HG03103 (cell line): ENCODE data around the gene SPO11.

Source experiments
- ATAC-seq: cut with Tn5 transposase; IDR thresholded peaks from one replicate; pipeline ENCODE4 v1.9.1; 2021; ENCODE audit warnings: low read depth; ENCODE audit not compliant: unreplicated experiment

Gene SPO11

DNA sequence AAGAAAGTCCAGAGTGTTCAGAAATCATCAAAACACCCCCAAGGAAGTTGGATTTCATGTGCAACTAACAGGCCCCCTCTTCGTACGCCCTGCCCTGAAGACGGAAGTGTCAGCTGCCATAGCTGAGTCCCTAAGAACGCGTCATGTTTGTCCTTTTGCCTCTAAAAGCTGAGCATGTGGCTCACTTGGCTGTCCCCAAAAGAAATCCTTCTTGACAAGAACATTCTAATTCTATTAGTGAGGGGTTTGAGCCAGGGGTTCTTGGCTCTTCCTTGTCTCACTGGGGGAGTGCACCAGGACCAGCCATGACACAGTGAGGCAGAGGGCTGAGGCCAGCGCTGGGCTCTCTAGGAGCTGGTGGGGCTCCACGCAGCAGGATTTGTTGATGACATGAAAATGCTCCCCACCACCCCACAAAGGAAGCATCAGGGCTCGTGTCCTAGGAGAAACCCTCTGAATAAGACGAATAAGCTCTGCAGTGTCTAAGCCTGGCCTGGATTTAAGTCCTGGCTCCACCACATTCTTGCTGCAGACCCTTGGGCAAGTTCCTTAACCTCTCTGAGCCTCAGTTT, 20.0 kb upstream of the SPO11 start:
- no peak for ATAC-seq

DNA sequence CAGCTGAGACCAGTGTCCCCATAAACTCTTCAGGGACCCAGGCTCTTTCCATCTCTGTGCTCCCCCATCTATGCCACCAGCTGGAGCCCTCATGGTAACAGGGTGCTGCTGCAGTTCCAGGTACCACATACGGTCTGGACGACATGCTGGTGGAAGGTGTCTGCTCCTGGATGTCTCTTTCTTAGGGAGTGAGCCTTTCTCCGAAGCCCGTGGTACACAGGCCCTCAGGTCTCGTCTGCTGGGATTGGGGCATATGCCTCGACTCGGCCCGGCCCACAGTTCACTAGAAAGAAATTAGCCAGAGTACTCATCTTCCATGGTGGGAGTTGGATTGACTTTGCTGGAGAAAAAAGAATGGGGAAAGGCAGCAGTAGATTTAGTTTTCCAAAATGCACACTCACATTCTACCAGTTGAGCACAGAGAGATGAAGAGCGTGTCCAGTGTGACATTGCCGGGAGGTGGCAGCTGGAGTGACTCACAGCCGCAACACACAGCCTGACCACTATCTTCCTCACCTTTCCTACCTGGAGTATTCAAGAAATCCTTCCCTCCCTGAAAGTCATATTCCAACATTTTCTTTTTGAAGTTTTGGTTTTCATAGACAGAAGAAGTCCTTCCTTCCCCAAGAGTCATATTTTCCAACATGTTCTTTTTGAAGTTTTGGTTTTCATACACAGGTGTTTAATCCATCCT, 18.6 kb upstream of the SPO11 start:
- ATAC-seq = no peak

DNA sequence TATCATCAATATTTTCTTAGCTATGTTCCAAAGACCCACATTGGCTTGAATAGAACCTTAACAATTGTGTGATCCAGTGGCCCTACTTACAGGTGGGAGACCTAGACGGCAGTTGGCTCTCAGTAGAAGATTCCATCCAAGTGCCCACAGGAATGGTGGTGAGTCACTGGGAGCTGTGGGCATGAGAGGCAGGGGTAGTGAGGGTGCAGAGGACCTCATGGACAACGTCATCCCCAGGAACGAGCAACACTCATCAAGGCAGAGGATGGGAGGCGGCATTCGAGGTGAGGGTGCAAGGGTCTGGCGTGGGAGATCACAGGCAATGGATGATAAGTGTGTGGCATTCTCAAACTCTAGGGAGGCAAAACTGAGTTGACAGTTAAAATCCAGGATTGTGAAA, 17.5 kb upstream of the SPO11 start:
- ATAC-seq = no peak

DNA sequence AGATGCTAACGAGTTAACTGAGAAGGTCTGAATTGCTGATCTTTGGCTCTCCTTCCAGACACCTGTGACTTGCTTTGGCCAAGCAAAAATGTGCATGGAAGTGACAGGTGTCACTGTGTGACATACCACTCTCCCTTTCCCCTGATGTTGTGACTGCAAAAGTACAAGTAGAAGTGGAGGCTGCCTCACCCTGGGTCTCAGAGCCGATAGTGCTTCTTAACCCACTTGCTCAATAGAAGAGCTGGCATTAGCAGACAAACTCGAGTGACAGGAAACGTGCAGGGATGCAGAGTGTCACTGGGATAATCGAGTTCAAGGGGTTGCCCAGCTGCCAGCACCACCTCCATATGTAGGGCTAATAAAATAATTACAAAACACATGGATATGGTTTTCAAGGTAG, 16.4 kb upstream of the SPO11 start:
- ATAC-seq = no peak

DNA sequence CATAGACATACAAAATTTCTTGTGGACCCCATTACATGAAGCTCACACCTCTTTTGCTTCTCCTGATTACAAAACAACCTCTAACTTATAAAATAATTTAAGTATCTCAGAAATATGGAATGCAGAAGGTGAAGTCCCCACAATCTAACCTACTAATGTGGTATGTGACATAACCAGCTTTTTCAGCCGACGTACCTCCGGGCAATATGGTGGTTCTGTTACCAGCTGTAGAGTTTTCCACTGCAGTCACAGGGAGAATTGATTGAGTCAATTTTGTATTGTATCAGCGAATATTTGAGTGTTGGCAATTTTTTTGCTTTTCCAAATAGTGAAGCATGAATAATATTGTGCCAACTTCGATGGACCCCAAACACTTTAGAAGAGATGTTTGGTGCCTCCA, 15.7 kb upstream of the SPO11 start:
- no peak for ATAC-seq

DNA sequence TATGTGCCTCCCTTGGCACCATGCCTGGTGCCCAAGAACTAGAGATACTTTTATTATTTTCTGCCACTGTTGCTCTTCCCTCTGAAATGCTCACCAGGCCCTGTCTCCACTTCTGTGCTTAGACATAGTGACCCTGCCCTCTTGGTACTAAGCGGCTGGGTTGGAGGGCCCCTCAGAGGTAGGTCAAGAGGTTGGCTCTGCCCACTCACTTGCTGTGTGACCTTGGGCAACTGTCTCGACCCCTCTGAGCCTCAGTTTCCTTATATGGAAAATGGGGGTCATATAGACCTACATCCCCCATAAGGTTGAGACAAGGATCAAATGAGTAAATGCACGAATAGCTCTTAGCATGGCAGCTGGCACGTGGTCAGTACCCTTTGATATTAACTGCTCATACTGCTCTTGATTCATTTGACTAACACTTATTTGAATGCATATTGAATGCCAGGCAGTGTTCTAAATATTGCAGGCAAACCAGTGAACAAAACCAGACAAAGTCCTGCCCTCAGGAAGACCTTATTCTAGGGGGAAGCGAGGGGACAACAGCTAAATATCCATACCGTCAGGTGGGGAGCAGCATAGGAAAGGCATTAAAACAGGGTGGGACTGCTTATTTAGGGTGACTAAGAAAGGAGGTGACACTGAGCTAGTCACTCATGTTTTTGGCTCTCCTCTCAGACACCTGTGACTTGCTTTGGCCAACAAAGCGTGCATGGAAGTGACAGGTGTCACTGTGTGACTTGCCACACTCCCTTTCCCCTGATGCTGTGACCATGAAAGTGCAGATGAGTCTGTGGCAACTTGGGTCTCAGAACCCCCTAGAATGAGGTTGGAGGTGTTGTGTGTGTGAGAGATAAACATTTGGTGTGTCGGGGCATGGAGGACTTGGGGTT, 14.3 kb upstream of the SPO11 start:
- ATAC-seq = no peak

DNA sequence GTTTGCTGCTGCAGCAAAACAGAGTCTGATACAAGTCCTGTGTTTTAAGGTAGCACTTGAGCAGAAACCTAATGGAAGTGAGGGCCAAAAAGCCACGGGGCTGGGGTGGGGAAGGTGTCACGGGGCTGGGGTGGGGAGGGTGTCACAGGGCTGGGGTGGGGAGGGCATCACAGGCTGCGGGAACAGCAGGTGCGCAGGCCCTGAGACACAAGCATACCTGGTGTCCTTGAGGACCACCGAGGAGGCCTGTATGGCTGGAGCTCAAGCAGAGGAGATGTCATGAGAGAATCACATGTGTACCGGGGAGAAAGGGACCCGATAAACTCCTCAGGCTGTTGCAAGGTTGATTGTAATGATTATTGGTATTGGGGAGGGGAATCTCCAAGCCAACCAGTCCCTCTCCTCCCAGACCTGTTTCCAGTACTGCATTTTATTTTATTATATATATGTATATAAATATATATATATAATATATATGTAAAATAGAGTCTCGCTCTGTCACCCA, 13.6 kb upstream of the SPO11 start:
- ATAC-seq = no peak

DNA sequence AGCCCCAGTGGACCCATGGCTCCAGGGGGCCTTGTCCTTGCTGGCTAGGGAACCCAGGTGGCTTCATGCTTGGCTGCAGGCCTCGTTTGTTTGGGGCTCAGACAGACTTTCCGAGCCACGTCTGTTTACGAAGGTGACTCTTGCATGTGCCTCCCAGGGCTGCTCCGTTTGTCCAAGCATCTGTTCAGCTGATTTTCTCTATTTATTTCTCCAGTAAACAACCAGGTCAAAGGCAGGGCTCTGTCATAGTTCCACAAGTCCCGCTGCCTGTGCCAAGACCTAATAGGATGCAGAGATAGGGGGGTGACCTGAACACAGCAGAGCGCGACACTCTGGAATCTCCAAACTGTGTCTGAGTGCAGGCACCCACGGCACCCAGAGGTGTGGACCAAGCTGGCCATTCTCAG, 12.8 kb upstream of the SPO11 start:
- no peak for ATAC-seq

DNA sequence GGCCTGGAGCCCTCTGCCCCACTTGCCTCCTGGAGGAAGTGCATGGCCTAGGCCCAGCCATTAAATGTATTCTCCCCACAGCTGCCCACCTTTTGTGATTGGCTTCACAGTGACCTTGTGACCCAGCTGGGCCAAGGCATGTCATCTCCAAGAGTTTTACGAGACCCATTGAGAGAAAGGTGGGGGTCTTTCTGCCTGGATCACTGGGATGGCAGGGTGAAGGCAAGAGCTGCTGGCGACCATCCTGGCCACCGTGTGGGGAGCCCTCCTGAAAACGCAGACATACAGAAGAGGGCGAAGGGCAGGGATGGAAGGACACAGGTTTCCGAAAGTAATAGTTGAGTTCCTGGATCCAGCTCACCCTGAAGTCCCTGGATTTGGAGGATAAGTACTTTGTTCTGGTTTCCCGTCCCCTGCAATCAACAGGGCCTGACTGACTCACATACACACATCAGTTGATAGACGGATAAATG, 12.3 kb upstream of the SPO11 start:
- ATAC-seq = no peak

DNA sequence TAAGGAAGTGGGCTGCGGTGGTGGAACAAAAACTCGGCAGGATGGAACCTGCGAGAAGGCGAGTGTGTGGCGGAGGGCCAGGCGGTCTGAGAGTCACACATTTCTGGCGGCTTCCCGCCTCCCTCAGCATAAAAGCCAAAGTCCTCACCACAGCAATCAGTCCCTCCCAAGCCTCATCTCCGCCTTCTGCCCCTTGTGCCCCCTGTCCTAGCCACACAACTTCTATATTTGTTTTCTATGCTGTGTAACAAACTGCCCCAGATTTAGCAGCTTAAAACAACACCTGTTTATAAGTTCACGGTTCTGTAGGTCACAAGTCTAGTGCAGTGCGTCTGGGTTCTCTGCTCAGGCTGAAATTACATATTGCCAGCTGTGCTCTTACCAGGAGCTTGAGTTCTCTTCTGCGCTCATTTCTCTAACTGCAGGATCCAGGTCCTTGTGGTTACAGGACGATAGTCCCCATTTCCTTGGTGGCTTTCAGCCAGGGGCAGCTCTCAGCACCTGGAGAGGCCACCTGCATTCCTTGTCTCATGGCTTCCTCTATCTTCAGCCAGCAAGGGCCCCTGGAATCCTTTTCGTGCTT, 11.7 kb upstream of the SPO11 start:
- no peak for ATAC-seq

DNA sequence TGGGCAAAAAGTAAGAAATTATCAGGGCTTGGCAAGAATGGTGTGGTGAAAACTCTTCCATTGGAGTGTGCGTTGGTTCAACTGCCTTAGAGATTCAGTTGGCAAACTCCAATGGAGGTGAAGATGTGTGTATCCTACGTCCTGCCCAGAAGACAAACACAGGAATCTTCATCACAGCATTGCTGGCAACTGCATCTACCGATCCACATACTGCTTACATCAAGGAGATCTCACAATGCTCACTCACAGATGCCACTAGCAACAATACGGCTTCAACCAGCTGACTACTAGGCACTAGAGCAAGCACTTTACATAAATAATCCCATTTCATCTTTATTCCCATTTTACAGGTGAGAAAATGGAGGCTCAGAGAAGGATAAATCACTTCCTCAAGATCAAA, 10.0 kb upstream of the SPO11 start:
- no peak for ATAC-seq

DNA sequence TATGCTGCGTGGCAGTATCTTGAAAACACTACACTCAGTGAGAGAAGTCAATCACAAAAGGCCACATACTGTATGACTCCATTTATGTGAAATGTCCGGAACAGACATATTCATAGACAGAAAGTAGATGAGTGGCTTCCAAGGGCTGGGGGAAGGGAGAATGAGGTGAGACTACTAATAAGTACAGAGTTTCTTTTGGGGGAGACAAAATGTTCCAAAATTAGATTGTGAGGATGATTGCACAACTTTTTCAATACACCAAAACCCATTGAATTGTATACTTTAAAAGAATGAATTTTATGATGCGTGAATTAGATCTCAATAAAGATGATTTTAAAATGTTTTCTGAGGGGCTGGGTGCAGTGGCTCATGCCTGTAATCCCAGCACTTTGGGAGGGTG, 9.2 kb upstream of the SPO11 start:
- no peak for ATAC-seq

DNA sequence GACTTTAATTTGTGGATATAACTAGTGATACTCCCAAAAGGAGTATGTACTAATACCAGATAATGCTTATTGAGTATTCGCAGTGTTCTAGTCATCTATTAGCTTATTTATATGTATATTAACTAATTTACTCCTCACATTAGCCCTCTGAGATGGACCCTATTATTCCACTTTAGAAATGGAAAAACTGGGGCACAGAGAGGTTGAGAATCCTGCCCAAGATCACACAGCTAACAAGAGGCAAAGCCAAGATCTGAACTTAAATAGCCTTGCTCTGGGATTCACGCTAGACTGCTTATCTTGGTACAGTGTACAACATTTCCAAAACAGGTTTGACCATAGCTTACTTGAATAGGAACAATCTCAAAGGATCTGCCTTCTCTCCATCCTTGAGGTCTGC, 8.5 kb upstream of the SPO11 start:
- ATAC-seq = no peak

DNA sequence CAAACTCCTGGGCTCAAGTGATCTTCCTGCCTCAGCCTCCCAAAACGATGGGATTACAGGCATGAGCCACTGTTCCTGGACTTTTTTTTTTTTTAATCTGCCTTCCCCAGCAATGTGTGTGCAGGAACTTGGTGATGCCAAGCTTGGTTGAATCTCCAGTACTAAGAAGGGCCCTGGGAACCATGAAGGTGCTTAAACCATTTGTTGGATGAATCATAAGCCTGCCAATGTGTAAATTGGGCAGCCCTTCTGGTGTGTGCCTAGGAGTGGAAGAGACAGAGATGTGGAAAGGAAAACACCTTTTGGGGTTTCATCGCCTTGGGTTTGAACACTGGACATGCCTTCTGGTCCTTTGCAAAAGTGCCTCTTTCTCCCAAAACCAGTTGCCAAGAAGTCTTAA, 7.1 kb upstream of the SPO11 start:
- no peak for ATAC-seq

DNA sequence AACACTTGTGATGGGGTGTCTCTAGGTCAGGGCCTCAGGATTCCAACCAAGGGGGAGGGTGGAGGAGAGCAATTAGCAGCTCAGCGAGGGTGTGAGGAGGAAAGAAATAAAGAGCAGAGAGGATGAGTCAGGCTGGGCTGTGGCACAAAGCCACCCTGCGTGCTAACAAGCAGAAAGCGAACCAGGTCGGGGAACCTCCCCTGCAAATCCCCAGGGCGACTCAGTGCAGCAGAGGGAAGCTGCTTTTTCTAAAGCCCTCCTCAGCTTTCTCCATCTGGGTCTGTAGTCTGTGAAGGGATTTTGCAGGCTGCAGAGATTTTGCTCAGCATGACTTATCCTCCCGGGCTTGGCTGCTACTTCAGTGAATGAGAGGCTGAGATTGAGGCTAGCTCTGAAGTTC, 6.6 kb upstream of the SPO11 start:
- ATAC-seq = no peak

DNA sequence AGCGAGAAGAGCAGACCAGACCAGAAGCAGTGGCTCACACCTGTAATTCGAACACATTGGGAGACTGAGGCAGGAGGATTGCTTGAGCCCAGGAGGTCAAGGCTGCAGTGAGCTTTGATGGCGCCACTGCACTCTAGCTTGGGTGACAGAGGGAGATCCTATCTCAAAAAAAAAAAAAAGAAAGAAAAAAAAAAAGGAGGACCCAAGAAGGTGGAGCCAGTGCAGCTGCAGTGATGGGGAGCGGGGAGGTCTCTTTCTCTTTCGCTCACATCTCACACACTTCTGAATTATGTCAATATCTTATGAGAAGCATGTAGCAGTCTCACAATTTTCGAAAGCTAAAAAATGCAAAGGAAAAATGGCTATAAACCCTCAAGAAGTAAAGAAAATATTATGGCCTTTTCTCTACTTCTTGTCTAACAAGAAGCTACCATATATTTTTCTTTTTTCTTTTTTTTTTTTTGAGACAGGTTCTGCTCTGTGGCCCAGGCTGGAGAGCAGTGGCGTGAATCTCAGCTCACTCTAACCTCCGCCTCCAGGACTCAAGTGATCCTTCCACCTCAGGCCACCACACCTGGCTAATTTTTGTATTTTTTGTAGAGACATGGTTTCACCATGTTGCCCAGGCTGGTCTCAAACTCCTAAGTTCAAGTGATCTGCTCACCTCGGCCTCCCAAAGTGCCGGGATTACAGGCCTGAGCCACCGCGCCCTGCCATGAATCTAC, 3.8 kb upstream of the SPO11 start:
- no peak for ATAC-seq

DNA sequence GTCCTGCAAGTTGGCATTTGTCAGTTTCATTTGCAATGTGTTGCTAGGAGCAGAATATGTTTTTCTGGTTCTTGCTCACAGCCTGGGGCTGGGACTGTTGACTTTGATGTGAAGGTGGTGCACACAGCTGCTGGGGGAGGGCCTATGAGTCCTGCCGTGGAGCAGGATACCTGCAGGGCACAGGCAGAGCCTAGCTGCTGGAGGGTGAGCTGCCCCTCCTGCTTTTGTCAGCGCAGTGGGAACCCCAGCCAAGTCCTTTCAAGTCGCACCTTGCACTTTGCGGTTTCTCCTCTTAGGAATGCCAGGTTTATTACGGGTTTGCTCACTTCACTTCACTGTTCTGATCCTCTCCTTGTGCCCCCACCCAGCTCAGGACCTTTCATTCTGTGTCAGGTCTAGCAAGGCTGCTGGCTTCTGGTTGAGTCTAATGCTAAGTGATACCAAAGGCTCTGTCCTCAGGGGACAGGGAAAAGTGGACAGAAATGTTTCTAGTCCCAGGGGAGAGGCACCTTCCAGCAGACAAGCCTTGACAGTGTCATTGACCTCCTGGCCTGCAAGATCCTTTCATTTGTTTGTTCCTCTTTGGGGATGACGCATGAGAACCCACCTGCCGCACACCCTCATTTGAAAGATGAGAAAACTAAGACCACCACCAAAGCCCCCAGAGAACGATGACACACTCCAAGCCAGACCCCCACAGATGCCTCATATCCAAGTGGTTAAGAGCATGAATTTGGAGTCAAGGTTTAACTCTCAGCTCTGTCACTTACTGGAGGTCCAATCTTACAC, 2.7 kb upstream of the SPO11 start:
- ATAC-seq = no peak

DNA sequence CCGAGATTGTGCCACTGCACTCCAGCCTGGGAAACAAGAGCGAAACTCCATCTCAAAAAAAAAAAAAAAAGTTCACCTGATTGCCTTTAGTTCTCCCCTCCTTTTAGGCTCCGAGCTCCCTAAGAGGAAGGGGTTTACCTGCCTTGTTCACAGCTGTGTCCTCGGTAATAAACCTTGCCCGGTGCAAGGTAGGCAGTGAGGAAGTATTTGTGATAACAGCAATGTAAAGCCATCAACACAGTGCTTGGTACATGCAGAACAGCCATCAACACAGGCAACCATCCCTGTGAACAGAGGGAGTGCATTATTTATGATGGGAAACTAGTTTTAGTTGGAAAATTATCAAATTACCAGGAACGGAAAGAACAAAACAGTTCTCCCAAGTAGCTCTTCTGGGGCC, 1.8 kb upstream of the SPO11 start:
- ATAC-seq = no peak

DNA sequence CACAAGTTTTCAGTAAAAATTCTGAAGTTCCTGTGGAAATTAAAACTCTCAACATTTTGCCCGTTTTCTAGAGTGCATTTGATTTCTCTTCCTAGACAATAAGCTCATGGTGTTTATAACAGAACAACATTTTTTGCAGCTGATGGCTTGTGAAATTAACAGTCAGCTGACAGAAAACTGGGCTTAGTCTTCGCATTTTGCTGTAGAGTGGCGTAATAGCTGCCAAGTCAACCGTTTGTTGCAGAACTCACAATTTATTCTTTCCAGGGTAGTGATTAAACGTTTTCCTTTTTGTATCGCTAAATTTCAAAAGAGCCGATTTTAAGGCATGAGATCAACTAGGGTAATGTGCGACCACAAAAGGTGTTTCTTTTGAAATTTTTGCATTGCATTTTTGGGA, 1.4 kb downstream of the SPO11 start:
- no peak for ATAC-seq
